GM12891 (cell line): Measurements from ENCODE around the gene TACSTD2. TPM values are rescaled to one million over a fixed set of nuclear protein-coding genes. Genes with fewer than 3 reads are reported as not detected.
"Not testable (repeated sequence)": the region's sequence is repeated elsewhere in the genome, so short reads cannot be mapped to it uniquely, and the experiment has no call there.

Experiments
- DNase-seq: peaks from one replicate; pipeline ENCODE4 v3.0.0; 2011; ENCODE audit warnings: low spot score; ENCODE audit not compliant: insufficient read length
- FAIRE-seq: peaks from 2 replicates; lab custom pipeline; 2011; peaks lifted over from hg19 to GRCh38; lab: Jason Lieb, UNC
- PAX5 ChIP-seq: IDR thresholded peaks from 2 replicates; pipeline ENCODE4 v1.6.1; 2011; ENCODE audit warnings: low read length, moderate library complexity, mild to moderate bottlenecking; ENCODE audit not compliant: insufficient read depth, severe bottlenecking
- POLR2A ChIP-seq: IDR thresholded peaks from 2 replicates; pipeline ENCODE4 v1.6.1; 2011; ENCODE audit warnings: low read depth, low read length, control low read depth
- POLR2AphosphoS5 ChIP-seq: IDR thresholded peaks from 2 replicates; pipeline ENCODE4 v1.6.1; 2011; ENCODE audit warnings: low read depth, low read length, control low read depth
- POU2F2 ChIP-seq: IDR thresholded peaks from 2 replicates; pipeline ENCODE4 v1.6.1; 2011; ENCODE audit warnings: low read depth, mild to moderate bottlenecking, control low read depth, low read length, moderate library complexity
- SPI1 ChIP-seq: IDR thresholded peaks from 2 replicates; pipeline ENCODE4 v1.6.1; 2011; ENCODE audit warnings: low read depth, low read length, control low read depth
- TAF1 ChIP-seq: IDR thresholded peaks from 2 replicates; pipeline ENCODE4 v1.6.1; 2011; ENCODE audit warnings: low read depth, low read length, control low read depth
- polyA plus RNA-seq: library from polyadenylated mRNA; unstranded; fragments of >200 nt; gene quantifications from one replicate; pipeline ENCODE4 v1.2.1, GENCODE V29; 2012; ENCODE audit warnings: low read depth, missing spikeins, inconsistent platforms; ENCODE audit not compliant: missing spikeins

TACSTD2 gene
- 1.8 TPM for polyA plus RNA-seq

DNA sequence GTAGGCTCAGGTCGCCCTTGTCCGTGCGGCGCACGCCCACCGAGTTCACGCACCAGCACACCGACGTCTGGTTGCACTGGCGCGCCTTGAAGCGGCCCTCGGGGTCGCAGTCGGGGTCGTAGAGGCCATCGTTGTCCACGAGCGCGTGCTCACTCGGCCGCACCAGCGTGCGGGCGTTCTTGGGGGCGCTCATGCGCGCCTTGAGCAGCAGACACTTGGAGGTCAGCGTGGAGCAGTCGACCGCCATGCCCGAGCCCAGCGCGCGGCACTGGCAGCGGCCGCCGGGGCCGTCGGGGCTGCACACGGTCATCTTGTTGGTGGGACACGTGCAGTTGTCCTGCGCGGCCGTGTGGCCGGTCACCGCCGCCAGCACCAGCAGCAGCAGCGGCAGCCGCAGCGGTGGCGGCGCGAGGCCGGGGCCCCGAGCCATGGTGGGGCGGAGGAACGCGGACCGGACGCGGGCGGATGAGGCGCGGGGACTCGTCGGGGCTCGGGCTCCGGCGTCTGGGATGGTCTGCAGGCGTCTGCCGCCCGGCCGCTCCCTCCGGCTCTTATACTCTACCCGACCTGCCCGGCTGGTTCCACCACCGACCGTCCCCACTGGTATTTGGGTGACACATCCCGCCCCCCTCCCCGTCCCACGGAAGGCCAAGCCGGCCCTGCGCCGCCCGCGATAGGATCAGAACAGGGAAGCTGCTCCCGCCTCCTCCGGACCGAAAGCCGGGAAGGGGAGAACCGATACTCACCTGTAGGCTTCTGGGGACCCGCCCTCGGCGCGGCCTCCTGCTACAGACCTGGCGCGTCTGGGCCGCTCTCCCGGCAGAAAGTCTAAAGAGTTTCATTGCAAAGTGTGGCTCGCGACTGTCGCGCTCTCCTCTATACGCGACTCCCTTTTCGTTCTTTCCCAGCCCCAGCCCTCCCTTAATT, at the start of gene TACSTD2:
Gene TACSTD2, minus strand, starts transcription at position 526 of the 927 bp plus-strand sequence. Its CDS starts 96 bp downstream, at position 430.
- DNase-seq (no peak), FAIRE-seq (peak; percentile 45)
- TF ChIP-seq PAX5: no peak
- TF ChIP-seq SPI1: no peak
- no peak for TF ChIP-seq TAF1
- TF ChIP-seq POU2F2: no peak
- TF ChIP-seq POLR2AphosphoS5: no peak
- no peak for TF ChIP-seq POLR2A

GRCh38 chr1:58626293-58626692, 49.2 kb upstream of the TACSTD2 start:
- FAIRE-seq (no peak), DNase-seq (no peak)
- TF ChIP-seq TAF1 (no peak), POLR2A (no peak), SPI1 (no peak), POLR2AphosphoS5 (no peak), PAX5 (no peak), POU2F2 (no peak)

- not testable (repeated sequence) for FAIRE-seq
Measured at GRCh38 chr1:58623259-58623658, 46.2 kb upstream of the TACSTD2 start.

DNA sequence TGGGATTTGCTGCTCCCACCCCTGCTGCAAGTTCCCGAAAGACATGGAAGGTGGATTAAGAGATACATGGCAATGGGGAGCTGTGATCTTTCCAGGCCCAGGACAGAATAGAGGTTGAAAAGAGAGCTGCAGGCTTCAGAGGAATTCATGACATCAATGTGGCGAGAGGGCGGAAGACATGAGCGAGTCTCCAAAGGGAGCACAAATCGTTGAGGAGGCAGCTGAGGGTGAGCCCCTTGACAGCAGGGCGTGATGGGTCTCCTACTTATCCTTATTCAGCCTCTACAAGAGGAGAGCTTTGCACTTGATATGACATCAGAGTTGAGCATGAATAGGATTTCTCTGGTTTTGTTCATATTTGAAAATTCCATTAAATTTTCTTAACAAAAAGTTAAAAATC, 45.5 kb upstream of the TACSTD2 start:
- no peak for FAIRE-seq
- DNase-seq: no peak

More at GRCh38 chr1:58623259-58623658, 46.2 kb upstream of the TACSTD2 start:
- not testable (repeated sequence) for DNase-seq

DNA sequence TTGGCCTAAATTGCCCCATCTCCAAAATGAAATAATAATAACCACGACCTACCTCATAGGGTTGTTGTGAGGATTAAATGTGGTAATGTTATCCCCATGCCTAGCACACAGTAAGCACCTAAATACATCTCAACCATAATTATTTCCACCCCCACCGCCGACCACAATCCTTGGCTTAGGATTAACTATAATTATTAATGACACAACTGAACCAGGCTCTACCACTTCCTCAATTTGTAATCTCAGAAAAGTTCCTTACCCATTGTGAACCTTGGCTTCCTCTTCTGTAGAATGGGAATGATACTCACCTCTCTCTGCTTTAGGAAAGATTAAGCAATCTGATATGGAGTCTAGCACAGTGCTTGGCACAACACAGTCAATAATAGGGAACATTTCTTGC, 44.3 kb upstream of the TACSTD2 start:
- TF ChIP-seq SPI1: peak; percentile 79
- no peak for TF ChIP-seq PAX5
- no peak for DNase-seq
- no peak for FAIRE-seq

More for the DNA sequence above, 45.5 kb upstream of the TACSTD2 start:
- TF ChIP-seq POLR2A (no peak), TAF1 (no peak), POLR2AphosphoS5 (no peak), POU2F2 (no peak), SPI1 (no peak), PAX5 (no peak)

DNA sequence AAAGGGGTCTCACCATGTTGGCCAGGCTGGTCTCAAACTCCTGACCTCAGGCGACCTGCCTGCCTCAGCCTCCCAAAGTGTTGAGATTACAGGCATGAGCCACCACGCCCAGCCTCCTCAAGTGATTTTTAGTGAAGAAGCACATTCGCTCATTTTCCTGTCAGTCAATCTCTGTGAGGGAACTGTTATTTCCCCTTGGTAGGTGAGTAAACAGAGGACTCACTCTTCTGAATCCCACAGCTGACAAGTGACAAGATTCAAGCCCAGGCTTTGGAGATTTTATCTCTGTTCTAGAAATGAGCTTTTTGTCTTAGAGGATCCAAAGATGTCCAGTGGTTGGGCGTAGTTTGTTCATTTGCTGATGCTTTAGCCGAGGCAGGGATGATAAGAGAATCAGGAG, 43.9 kb upstream of the TACSTD2 start:
- no peak for DNase-seq

GRCh38 chr1:58620259-58620658, 43.2 kb upstream of the TACSTD2 start:
- DNase-seq (no peak), FAIRE-seq (no peak)
- no peak for TF ChIP-seq POU2F2
- TF ChIP-seq SPI1: 0 out of 2 replicates have a peak, but pooled peaks have one; percentile 5

More for the DNA sequence above, 43.9 kb upstream of the TACSTD2 start:
- TF ChIP-seq POLR2A (no peak), POU2F2 (no peak), SPI1 (no peak), POLR2AphosphoS5 (no peak), TAF1 (no peak), PAX5 (no peak)
- FAIRE-seq: no peak

DNA sequence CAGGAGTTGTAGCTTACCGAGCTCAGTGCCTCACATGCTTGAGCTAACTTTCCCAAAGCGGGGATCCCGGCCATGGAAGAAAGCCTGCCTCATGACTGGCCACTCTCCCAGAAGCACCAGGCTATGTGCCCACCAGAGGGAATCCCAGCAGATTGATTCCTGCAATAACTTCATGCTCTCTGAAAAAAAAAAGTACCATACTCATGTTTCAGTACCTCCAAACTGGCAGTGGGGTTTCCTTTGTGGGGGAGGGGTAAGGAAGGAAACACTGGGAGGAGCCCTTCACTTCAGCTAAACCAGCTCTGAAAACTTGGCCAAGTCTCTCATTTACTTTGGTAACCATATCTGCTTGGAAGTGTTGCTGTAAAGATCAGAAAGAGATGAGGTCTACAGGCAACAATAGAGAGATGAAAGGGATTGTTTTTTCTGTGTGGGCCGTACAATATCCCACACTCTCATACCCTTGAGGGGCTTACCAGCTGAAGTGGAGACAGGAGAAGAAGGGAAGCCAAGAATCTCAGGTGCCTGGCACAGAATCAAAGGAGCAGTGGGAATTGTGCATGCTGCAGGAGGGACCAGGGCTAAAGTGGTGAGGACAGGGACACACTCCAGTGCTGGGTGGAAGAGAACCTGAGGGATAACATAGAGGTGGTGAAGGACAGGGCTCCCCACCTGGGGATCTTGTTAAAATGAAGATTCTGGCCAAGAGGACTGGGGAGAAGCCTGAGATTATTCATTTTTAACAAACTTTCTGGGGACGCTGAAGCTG, 42.4 kb upstream of the TACSTD2 start:
- no peak for TF ChIP-seq POLR2AphosphoS5
- TF ChIP-seq POU2F2: no peak
- no peak for TF ChIP-seq PAX5
- no peak for TF ChIP-seq TAF1
- TF ChIP-seq SPI1: no peak
- no peak for TF ChIP-seq POLR2A
- FAIRE-seq (no peak), DNase-seq (no peak)

DNA sequence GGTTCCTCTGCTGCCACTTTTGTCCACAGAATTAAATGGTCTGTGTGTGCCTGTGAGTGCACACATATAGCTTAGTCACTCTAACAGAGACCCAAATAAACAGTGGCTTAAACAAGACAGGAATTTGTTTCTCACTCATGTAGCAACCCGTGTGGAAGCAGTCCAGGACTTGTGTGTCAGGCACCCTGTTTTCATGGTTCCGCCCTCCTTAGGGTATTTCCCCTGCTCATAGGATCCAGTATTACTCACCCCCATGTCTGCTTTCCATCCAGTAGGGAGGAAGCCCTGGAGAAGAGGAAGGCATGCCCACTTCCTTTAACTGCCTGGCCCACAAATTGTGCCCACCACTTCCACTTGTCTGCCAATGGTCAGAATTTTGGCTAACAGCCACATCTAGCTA, 41.3 kb upstream of the TACSTD2 start:
- FAIRE-seq (no peak), DNase-seq (no peak)
- TF ChIP-seq POLR2AphosphoS5 (no peak), TAF1 (no peak), SPI1 (no peak; the same call in 1 of the 2 replicates), POLR2A (no peak), PAX5 (no peak), POU2F2 (no peak)

DNA sequence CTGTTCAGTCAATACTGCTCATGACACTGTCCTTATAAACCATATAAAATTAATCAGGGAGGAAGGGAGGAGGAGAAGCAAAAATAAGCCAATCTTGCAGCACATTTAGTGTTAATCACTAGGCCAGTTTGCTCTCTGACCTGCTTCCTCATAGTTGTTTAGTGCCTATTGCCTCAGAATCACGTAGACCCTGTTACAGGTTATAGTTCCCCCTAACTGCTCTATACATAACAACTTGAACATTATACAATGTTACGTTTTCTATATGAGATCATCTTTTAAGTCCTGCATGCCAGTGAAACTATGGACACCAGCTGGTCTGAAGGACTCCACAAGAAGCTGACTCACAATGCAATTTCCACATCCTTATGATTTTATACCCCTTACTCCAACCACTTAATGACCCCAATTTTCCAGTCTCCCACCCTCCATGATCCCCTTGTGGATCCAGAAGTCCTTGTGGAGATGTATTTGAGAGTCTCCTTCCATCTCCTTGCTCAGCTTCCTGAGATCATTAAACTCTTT, 34.9 kb upstream of the TACSTD2 start:
- no peak for DNase-seq
- TF ChIP-seq TAF1: no peak
- no peak for TF ChIP-seq POU2F2
- no peak for TF ChIP-seq SPI1
- no peak for TF ChIP-seq PAX5
- TF ChIP-seq POLR2A: no peak
- TF ChIP-seq POLR2AphosphoS5: no peak
- no peak for FAIRE-seq
